Sigmoid colon (tissue), 7 donors: Measurements from ENCODE around the gene WNK1. TPM values are rescaled to one million over a fixed set of nuclear protein-coding genes. Genes with fewer than 3 reads are reported as not detected.

Experiments
- DNase-seq: peaks from one replicate; pipeline ENCODE4 v3.0.0-alpha.2; 2019
- H3K27ac ChIP-seq, 4 donors: fragments of 200-600 bp; sonication (generic); one replicate each; pipeline ENCODE4 v1.5.1; 2016 to 2019; ENCODE audit warnings: mild to moderate bottlenecking in 1 of 4
- H3K27me3 ChIP-seq, 3 donors: fragments of 200-600 bp; sonication (generic); one replicate each; pipeline ENCODE4 v1.5.1; 2019; ENCODE audit warnings: mild to moderate bottlenecking in 1 of 3
- H3K36me3 ChIP-seq, 4 donors: fragments of 200-600 bp; sonication (generic); one replicate each; pipeline ENCODE4 v1.5.1; 2016 to 2019
- H3K4me1 ChIP-seq, 4 donors: fragments of 200-600 bp; sonication (generic); one replicate each; pipeline ENCODE4 v1.5.1; 2017 to 2019
- H3K4me3 ChIP-seq, 4 donors: fragments of 200-600 bp; sonication (generic); one replicate each; pipeline ENCODE4 v1.5.1; 2017 to 2019; ENCODE audit warnings: mild to moderate bottlenecking in 2 of 4, moderate library complexity in 1 of 4
- H3K9me3 ChIP-seq, 4 donors: fragments of 200-600 bp in 3 of 4; sonication (generic) in 3 of 4; one replicate each; pipeline versions ENCODE4 v1.5.1 to v1.6.1; 2013 to 2019
- EP300 ChIP-seq, 4 donors: sonication (generic); formaldehyde crosslinking; IDR thresholded peaks; one replicate each; pipeline ENCODE4 v1.6.1; 2017; ENCODE audit warnings: antibody characterized with exemption in 4 of 4
- POLR2A ChIP-seq, 2 donors: fragments of 450-650 bp; IDR thresholded peaks; one replicate each; pipeline ENCODE4 v1.6.1; 2016; ENCODE audit warnings: antibody characterized with exemption in 2 of 2, mild to moderate bottlenecking in 2 of 2, moderate library complexity in 2 of 2
- POLR2AphosphoS5 ChIP-seq, 4 donors: sonication (generic); formaldehyde crosslinking; IDR thresholded peaks; one replicate each; pipeline ENCODE4 v1.6.1; 2017; ENCODE audit warnings: antibody characterized with exemption in 4 of 4
- WGBS, 2 donors: extraction: QIAGEN DNeasy Blood & Tissue Kit; methylation state at CpG; one replicate each; pipeline ENCODE4 v1.1.7; 2013; 5-methylcytosine and 5-hydroxymethylcytosine counted together
- intact Hi-C: fragments of 100-400 bp; cut with DNase I; formaldehyde crosslinking; loops from one replicate; pipeline ENCODE4 v1.15.1; 2023
- polyA plus RNA-seq, 3 donors: library from polyadenylated mRNA; stranded (reverse); fragments of 200-250 nt; gene quantifications; one replicate each; pipeline ENCODE4 v1.2.3, GENCODE V29; 2013
- total RNA-seq, 4 donors: library from RNA; depleted of rRNA; stranded (reverse); fragments of >200 nt; gene quantifications; one replicate each; pipeline ENCODE4 v1.1.0, GENCODE V29; 2016
- TF ChIP-seq, protein P1 (sequence below), 4 experiments: fragments of 450-650 bp in 3 of 4; fragments of 200-600 bp in 1 of 4; IDR thresholded peaks; one replicate each; pipeline ENCODE4 v1.5.1; 2016 to 2019; ENCODE audit warnings: antibody characterized with exemption in 4 of 4, mild to moderate bottlenecking in 3 of 4, moderate library complexity in 2 of 4
- donor health status: healthy with polysubstance abuse.
- donor health status: Bipolar disorder and iron deficiency.
- donor health status: healthy.

WNK1 gene
- total and polyA plus RNA-seq, 7 donors: 13.2 to 146 (median 73.6) TPM

DNA sequence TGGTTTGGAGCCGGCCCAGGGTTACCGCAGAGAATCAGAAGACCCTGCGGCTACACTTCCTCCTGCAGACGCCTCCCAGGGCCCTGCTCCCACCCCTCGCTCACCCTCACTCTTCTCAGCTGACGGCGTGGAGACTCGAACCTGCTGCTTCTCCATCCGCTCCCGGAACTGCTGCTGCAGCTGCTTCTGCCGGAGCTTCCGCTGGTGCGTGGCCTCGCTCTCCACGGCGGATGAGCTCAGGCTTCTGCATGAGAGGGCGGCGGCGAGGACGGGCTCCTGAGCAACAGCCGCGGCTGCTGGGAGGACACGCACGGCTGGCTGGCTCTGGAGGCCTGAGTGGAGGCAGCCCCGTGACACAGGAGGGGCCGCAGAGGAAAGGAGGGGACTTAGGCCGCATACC is 163.9 kb downstream of the WNK1 start:
- Histone ChIP-seq H3K27ac (no peak overlapping the region), H3K9me3 (no peaks in the 10 kb centered on the region), H3K36me3 (peaks cover 21 to 82% (median 37%) of the 10 kb centered on the region in 4 donors), H3K4me3 (no peak overlapping the region), H3K27me3 (no peaks in the 10 kb centered on the region), H3K4me1 (no peaks in the 10 kb centered on the region)
- TF ChIP-seq EP300 (IDR thresholded peaks at IDR 0.05): no peak
- TF ChIP-seq, protein P1, sequence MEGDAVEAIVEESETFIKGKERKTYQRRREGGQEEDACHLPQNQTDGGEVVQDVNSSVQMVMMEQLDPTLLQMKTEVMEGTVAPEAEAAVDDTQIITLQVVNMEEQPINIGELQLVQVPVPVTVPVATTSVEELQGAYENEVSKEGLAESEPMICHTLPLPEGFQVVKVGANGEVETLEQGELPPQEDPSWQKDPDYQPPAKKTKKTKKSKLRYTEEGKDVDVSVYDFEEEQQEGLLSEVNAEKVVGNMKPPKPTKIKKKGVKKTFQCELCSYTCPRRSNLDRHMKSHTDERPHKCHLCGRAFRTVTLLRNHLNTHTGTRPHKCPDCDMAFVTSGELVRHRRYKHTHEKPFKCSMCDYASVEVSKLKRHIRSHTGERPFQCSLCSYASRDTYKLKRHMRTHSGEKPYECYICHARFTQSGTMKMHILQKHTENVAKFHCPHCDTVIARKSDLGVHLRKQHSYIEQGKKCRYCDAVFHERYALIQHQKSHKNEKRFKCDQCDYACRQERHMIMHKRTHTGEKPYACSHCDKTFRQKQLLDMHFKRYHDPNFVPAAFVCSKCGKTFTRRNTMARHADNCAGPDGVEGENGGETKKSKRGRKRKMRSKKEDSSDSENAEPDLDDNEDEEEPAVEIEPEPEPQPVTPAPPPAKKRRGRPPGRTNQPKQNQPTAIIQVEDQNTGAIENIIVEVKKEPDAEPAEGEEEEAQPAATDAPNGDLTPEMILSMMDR (IDR thresholded peaks at IDR 0.05): no peak
- TF ChIP-seq POLR2AphosphoS5 (IDR thresholded peaks at IDR 0.05): no peak
- no peak for TF ChIP-seq POLR2A (IDR thresholded peaks at IDR 0.05)
- intact Hi-C loops: no loop called here
- no peak for DNase-seq
- WGBS, 2 donors: 83 to 92% methylated on average over 27 of the region's 27 CpGs

DNA sequence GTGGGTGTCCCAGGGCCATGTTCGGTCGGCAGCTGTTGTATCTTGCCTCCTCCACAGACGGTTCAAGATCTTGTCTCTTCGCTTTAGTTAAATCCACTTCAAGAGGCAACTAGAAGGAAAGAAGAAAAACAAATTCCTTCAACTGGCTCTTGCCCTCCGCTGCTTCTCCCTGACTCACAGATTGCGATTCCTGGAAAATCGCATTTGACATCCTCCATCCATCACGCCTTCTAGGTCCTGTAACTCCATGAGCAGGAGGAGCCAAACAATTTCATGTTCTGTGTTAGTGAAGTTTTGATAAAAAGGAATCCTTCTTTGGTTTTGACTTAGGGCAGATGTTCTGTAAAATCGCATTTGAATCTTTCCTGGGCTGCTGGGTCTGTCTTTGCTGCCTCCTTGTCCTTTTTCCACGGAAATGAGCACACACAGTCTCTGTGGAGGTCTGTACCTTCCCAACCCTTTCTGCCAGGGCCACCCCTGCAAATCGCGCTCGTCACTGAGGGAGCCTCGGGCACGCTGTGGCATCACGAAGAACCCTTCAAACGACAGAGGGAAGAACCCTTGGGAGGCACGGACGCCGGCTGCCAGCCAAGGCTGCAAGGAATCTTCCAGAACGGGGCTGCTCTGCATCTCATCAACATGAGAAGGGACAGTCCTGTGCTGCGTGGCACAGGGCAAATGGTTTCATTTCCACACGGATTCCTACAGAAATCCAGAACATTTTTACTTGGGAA is 164.5 kb downstream of the WNK1 start:
- WGBS, 2 donors: 88 to 95% methylated on average over 23 of the region's 23 CpGs
- TF ChIP-seq POLR2A (IDR thresholded peaks at IDR 0.05) (no peak), EP300 (IDR thresholded peaks at IDR 0.05) (no peak), POLR2AphosphoS5 (IDR thresholded peaks at IDR 0.05) (no peak)
- TF ChIP-seq, protein P1 (IDR thresholded peaks at IDR 0.05): no peak
- no peaks in the 10 kb centered on the region for H3K4me1 ChIP-seq
- no peaks in the 10 kb centered on the region for H3K9me3 ChIP-seq
- H3K36me3 ChIP-seq: peaks cover 17 to 81% (median 37%) of the 10 kb centered on the region in 4 donors
- no peak overlapping the region for H3K4me3 ChIP-seq
- H3K27me3 ChIP-seq: no peaks in the 10 kb centered on the region
- no peak for DNase-seq
- intact Hi-C loops: no loop called here
- no peak overlapping the region for H3K27ac ChIP-seq

DNA sequence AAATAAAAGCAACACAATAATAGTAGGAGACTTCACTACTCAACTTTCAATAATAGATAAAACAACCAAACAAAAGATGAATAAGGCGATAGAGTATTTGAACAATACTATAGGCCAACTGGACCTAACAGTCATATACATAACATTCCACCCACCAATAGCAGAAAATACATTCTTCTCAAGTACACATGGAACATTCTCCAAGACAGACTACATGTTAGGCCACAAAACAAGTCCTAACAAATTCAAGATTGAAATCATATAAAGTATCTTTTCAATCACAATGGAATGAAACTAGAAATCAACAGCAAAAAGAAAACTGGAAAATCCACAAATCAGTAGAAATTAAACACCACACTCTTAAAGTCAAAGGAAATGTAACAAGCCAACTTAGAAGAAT is 168.3 kb downstream of the WNK1 start:
- 96 to 97% methylated on average over 1 of the region's 1 CpG for WGBS, 2 donors
- peaks cover 18 to 83% (median 21%) of the 10 kb centered on the region in 4 donors for H3K36me3 ChIP-seq
- no peak overlapping the region for H3K27ac ChIP-seq
- TF ChIP-seq, protein P1 (IDR thresholded peaks at IDR 0.05): no peak
- TF ChIP-seq POLR2AphosphoS5 (IDR thresholded peaks at IDR 0.05): no peak
- no peak for TF ChIP-seq POLR2A (IDR thresholded peaks at IDR 0.05)
- TF ChIP-seq EP300 (IDR thresholded peaks at IDR 0.05): no peak
- no peaks in the 10 kb centered on the region for H3K27me3 ChIP-seq
- DNase-seq: no peak
- intact Hi-C loops: no loop called here
- no peaks in the 10 kb centered on the region for H3K4me1 ChIP-seq
- no peak overlapping the region for H3K4me3 ChIP-seq
- H3K9me3 ChIP-seq: no peaks in the 10 kb centered on the region

DNA sequence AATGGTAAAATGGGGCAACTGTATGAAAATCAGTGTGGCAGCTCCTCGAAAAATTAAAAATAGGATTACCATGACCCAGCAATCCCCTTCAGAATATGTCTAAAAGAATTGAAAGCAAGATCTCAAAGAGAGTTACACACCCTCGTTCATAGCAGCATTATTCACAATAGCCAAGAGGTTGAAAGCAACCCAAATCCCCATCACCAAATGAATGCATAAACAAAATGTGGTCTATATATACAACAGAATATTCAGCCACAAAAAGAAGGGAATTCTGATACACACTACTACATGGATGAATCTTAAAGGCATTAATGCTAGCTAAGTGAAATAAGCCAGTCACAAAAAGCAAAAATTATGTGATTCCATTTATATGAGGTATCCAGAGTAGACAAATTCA is 169.9 kb downstream of the WNK1 start:
- intact Hi-C loops: no loop called here
- Histone ChIP-seq H3K9me3 (no peaks in the 10 kb centered on the region), H3K27me3 (no peaks in the 10 kb centered on the region), H3K36me3 (peaks cover 5 to 83% (median 12%) of the 10 kb centered on the region in 4 donors), H3K4me3 (no peak overlapping the region), H3K27ac (no peak overlapping the region), H3K4me1 (no peaks in the 10 kb centered on the region)
- WGBS, 2 donors: 77 to 79% methylated on average over 2 of the region's 2 CpGs
- no peak for DNase-seq
- TF ChIP-seq, protein P1 (IDR thresholded peaks at IDR 0.05): no peak
- TF ChIP-seq POLR2AphosphoS5 (IDR thresholded peaks at IDR 0.05) (no peak), EP300 (IDR thresholded peaks at IDR 0.05) (no peak), POLR2A (IDR thresholded peaks at IDR 0.05) (no peak)
